ENCODE results near the gene CHPF. TPM values are rescaled to one million over a fixed set of nuclear protein-coding genes. Genes with fewer than 3 reads are reported as not detected.

CHPF gene
- total and polyA plus RNA-seq, 11 donors = 74.1 to 209 (median 138) TPM

DNA sequence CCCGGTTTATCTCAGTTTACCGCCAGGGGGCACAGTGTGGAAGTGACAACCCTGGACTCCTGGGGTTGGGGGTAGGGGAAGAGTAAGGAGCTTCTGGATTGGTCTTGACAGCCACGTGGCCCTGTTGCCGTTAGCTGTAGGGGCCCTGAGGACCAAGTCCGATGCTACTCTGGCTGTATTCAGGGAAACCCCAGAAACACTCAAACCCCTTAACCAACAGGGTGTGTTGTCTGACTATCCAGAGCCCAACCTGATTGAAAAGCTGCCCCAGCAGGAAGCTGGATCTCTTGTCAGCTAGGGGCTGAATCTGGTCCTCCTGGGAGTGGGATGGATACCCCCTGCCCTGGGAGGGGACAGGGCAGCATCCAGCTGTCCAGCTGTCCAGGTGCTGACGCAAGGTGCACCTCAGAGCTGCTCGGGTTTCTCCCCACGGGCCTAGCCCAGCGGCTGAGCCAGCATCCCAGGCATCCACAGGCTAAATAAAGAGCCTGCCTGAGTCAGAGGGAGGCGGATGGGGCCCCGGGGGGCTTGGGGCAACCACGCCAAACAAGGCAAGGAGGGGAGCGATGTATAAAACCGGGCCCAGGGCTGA is 48.0 kb downstream of the CHPF start:
- TF ChIP-seq, protein P1, sequence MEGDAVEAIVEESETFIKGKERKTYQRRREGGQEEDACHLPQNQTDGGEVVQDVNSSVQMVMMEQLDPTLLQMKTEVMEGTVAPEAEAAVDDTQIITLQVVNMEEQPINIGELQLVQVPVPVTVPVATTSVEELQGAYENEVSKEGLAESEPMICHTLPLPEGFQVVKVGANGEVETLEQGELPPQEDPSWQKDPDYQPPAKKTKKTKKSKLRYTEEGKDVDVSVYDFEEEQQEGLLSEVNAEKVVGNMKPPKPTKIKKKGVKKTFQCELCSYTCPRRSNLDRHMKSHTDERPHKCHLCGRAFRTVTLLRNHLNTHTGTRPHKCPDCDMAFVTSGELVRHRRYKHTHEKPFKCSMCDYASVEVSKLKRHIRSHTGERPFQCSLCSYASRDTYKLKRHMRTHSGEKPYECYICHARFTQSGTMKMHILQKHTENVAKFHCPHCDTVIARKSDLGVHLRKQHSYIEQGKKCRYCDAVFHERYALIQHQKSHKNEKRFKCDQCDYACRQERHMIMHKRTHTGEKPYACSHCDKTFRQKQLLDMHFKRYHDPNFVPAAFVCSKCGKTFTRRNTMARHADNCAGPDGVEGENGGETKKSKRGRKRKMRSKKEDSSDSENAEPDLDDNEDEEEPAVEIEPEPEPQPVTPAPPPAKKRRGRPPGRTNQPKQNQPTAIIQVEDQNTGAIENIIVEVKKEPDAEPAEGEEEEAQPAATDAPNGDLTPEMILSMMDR (IDR thresholded peaks at IDR 0.05) = peak in 10 of 12 donors; percentile 37 to 73 (median 61)
- TF ChIP-seq POLR2A (IDR thresholded peaks at IDR 0.05) = no peak
- H3K27me3 ChIP-seq = peaks cover 0 to 41% (median 0%) of the 10 kb centered on the region in 9 donors
- peak overlapping the region in 10 of 12 donors; percentile 9 to 100 (median 56) for H3K27ac ChIP-seq
- no peaks in the 10 kb centered on the region for H3K9me3 ChIP-seq
- H3K4me1 ChIP-seq = peaks cover 0 to 66% (median 38%) of the 10 kb centered on the region in 12 donors
- H3K4me3 ChIP-seq = no peak overlapping the region
- ATAC-seq (peak; percentile 4 to 27 (median 16)), DNase-seq (peak in 4 of 5 donors; percentile 66 to 74 (median 70))
- peaks cover 0 to 10% (median 0%) of the 10 kb centered on the region in 9 donors for H3K36me3 ChIP-seq
- intact Hi-C loops (cut with DNase I) = loop anchor here in 2 of 10 donors (1.0 to 5.0 kb wide), 2 partner anchors 35 to 37 kb away; no protein-coding TSS in a partner anchor
- 16 to 21% (median 20%) methylated on average over 11 to 14 of the region's 14 CpGs for WGBS, 4 donors

DNA sequence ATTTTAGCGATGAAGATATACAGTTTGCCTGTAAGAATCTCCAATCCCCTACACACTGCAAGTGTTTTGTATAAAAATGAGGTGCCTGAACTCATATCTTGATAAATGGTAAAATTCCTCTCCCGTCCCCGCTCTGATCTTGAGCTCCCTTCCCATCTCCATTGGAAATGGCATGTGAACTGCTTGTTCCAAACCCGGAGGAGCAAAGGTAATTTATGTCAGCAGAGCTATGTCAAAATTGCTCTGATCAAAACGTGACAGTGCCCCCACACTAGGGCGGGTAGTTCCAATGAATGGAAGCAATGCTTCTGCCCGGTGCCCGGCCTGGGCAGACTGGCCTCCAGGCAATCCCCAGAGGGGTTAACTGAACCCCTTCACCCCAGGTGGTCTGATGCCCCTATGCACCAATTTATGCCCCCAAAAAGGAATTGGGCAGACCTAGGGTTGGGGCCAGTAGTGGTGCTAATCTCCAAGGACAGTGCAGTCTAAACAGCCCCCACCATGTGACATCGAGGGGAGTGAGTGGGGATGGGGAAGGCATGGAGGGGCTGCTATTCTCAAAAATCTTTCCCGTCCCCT is 48.6 kb downstream of the CHPF start:
- no peaks in the 10 kb centered on the region for H3K9me3 ChIP-seq
- H3K36me3 ChIP-seq = peaks cover 0 to 13% (median 0%) of the 10 kb centered on the region in 9 donors
- H3K4me1 ChIP-seq = peaks cover 0 to 69% (median 35%) of the 10 kb centered on the region in 12 donors
- peak overlapping the region in 6 of 12 donors; percentile 23 to 100 (median 56) for H3K27ac ChIP-seq
- TF ChIP-seq POLR2A (IDR thresholded peaks at IDR 0.05) = no peak
- TF ChIP-seq, protein P1 (IDR thresholded peaks at IDR 0.05) = peak in 2 of 12 donors; percentile 52 to 68
- intact Hi-C loops (cut with DNase I) = loop anchor here in 4 of 10 donors (1.0 to 5.0 kb wide), 3 partner anchors 32 to 37 kb away; no protein-coding TSS in a partner anchor
- H3K4me3 ChIP-seq = no peak overlapping the region
- ATAC-seq (no peak), DNase-seq (no peak)
- 18 to 33% (median 25%) methylated on average over 10 of the region's 10 CpGs for WGBS, 4 donors
- peaks cover 0 to 41% (median 0%) of the 10 kb centered on the region in 9 donors for H3K27me3 ChIP-seq

DNA sequence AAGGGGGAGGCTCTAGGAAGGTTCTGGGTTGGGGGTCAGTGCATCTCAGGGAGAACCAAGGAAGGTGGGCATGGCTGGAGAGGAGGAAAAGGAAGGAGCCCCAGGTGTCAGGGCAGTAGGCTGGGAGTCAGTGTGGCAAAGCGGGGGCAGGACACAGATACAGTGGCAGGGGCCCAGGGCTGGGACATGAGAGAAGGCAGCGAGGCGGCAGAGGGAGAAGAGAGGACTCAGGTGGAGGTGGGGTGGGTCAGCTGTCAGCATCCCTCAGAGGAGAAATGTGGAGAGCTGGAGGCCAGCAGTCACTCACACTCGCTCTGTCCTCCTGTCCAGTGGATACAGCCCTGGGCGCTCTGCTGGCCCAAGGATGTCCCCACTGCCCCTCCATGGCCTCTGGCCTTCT is 50.5 kb downstream of the CHPF start:
- H3K36me3 ChIP-seq = peaks cover 0 to 20% (median 3%) of the 10 kb centered on the region in 9 donors
- no peak for TF ChIP-seq POLR2A (IDR thresholded peaks at IDR 0.05)
- TF ChIP-seq, protein P1 (IDR thresholded peaks at IDR 0.05) = no peak
- no peaks in the 10 kb centered on the region for H3K9me3 ChIP-seq
- WGBS, 4 donors = 88 to 97% (median 91%) methylated on average over 5 of the region's 5 CpGs
- intact Hi-C loops (cut with DNase I) = loop anchor here in 2 of 10 donors (5.0 kb wide), 1 partner anchor 34 kb away; no protein-coding TSS in a partner anchor
- ATAC-seq (no peak), DNase-seq (no peak)
- peaks cover 0 to 66% (median 24%) of the 10 kb centered on the region in 12 donors for H3K4me1 ChIP-seq
- peak overlapping the region in 1 of 12 donors; percentile 8 for H3K27ac ChIP-seq
- H3K4me3 ChIP-seq = no peak overlapping the region
- H3K27me3 ChIP-seq = peaks cover 0 to 41% (median 0%) of the 10 kb centered on the region in 9 donors

DNA sequence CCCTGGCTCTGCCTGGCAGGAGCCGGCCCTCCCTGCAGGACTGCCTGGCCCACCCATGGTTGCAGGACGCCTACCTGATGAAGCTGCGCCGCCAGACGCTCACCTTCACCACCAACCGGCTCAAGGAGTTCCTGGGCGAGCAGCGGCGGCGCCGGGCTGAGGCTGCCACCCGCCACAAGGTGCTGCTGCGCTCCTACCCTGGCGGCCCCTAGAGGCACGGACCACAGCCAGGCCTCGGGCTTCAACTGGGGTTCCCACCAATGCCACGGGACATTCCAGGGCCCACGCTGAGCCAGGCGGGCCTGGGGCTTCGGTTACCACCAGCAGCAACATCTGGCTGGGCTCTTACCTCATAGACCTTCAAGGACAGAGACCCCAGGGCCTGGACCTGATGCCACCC is 51.0 kb downstream of the CHPF start:
- Histone ChIP-seq H3K4me3 (no peak overlapping the region), H3K9me3 (no peaks in the 10 kb centered on the region), H3K4me1 (peaks cover 0 to 61% (median 21%) of the 10 kb centered on the region in 12 donors), H3K27me3 (peaks cover 0 to 40% (median 0%) of the 10 kb centered on the region in 9 donors), H3K36me3 (peaks cover 0 to 24% (median 3%) of the 10 kb centered on the region in 9 donors), H3K27ac (peak overlapping the region in 2 of 12 donors; percentile 8 to 60)
- WGBS, 4 donors = 60 to 75% (median 69%) methylated on average over 9 to 20 of the region's 20 CpGs
- DNase-seq (no peak), ATAC-seq (no peak)
- TF ChIP-seq POLR2A (IDR thresholded peaks at IDR 0.05) = no peak
- TF ChIP-seq, protein P1 (IDR thresholded peaks at IDR 0.05) = no peak
- intact Hi-C loops (cut with DNase I) = loop anchor here in 2 of 10 donors (5.0 kb wide), 1 partner anchor 35 kb away; no protein-coding TSS in a partner anchor
